GM12874 (cell line): ENCODE measurements around the gene KLF5.

Experiments
- CTCF ChIP-seq: IDR thresholded peaks from 2 replicates; pipeline ENCODE4 v1.5.1; 2011; ENCODE audit warnings: low read depth, mild to moderate bottlenecking, control low read depth, low read length, moderate library complexity; ENCODE audit not compliant: insufficient read depth

The KLF5 gene

GRCh38 chr13:73036566-73036965, 22.2 kb upstream of the KLF5 start:
- no peak for TF ChIP-seq CTCF

- TF ChIP-seq CTCF, result no peak
Observed at GRCh38 chr13:73038064-73038463, 20.7 kb upstream of the KLF5 start.

GRCh38 chr13:73039201-73040108, 19.4 kb upstream of the KLF5 start:
- no peak for TF ChIP-seq CTCF

GRCh38 chr13:73040484-73040883, 18.3 kb upstream of the KLF5 start:
- TF ChIP-seq CTCF, result no peak

GRCh38 chr13:73040968-73041596, 17.7 kb upstream of the KLF5 start:
- no peak for TF ChIP-seq CTCF

GRCh38 chr13:73045031-73045430, 13.8 kb upstream of the KLF5 start:
- TF ChIP-seq CTCF, result no peak

GRCh38 chr13:73054712-73055111, 4.1 kb upstream of the KLF5 start:
- no peak for TF ChIP-seq CTCF
